B cell (primary cell): ENCODE results near the gene GPR4. TPM values are rescaled to one million over a fixed set of nuclear protein-coding genes. Genes with fewer than 3 reads are reported as not detected.
A peak's percentile ranks its signal among the peaks of the same experiment; 100 is the strongest.

Experiments used
- ATAC-seq: fragments of 200-7000 bp; cut with Tn5 transposase; one replicate; pipeline ENCODE4 v1.10.0; 2021; ENCODE audit warnings: low read depth, mild to moderate bottlenecking, moderate number of reproducible peaks, moderate library complexity
- CTCF ChIA-PET: fragments of 350-600 bp; sonication (Branson Sonifier 250); formaldehyde crosslinking; loops from one replicate; lab custom pipeline; 2021; ENCODE audit warnings: antibody characterized with exemption, inconsistent platforms; lab: Charles Lee
- POLR2A ChIA-PET: fragments of 350-600 bp; sonication (Branson Sonifier 250); formaldehyde crosslinking; loops from one replicate; lab custom pipeline; 2021; ENCODE audit warnings: antibody characterized with exemption; lab: Charles Lee
- DNase-seq: peaks from one replicate; pipeline ENCODE4 v3.0.0; 2013
- H2AFZ ChIP-seq: 2 replicates; pipeline ENCODE4 v1.6.1; 2012; ENCODE audit warnings: mild to moderate bottlenecking, low read depth, low read length; ENCODE audit not compliant: insufficient read depth, poor library complexity, severe bottlenecking
- H3K27ac ChIP-seq, 2 donors: 1 replicate in 1 of 2; 2 replicates in 1 of 2; pipeline ENCODE4 v1.5.1; 2012 to 2013; ENCODE audit warnings: low read length in 2 of 2, mild to moderate bottlenecking in 2 of 2, moderate library complexity in 1 of 2
- H3K27me3 ChIP-seq, 4 experiments: fragments of 200-600 bp in 1 of 4; sonication (generic) in 1 of 4; replicated peaks in 1 of 4; 1 replicate in 2 of 4; 2 replicates in 2 of 4; pipeline versions ENCODE4 v1.6.1 to v1.7.0; 2013 to 2016; ENCODE audit warnings: low read length in 3 of 4, mild to moderate bottlenecking in 2 of 4, mixed read lengths in 1 of 4, moderate library complexity in 1 of 4; ENCODE audit not compliant: insufficient read depth in 4 of 4, control insufficient read depth in 3 of 4; ENCODE audit errors: control extremely low read depth in 1 of 4
- H3K36me3 ChIP-seq, 2 experiments: replicated peaks in 1 of 2; 1 replicate in 1 of 2; 2 replicates in 1 of 2; pipeline versions ENCODE4 v1.6.1 to v1.7.1; 2013; ENCODE audit warnings: low read length in 1 of 2; ENCODE audit not compliant: insufficient read depth in 2 of 2, control insufficient read depth in 1 of 2; ENCODE audit errors: control extremely low read depth in 1 of 2, extremely low read depth in 1 of 2
- H3K4me1 ChIP-seq, 2 donors: fragments of 200-600 bp in 1 of 2; sonication (generic) in 1 of 2; 1 replicate in 1 of 2; 2 replicates in 1 of 2; pipeline versions ENCODE4 v1.5.1 to v1.6.1; 2013 to 2017; ENCODE audit warnings: low read length in 2 of 2; ENCODE audit not compliant: control insufficient read depth in 2 of 2, insufficient read depth in 2 of 2
- H3K4me2 ChIP-seq: replicated peaks from 2 replicates; pipeline ENCODE3; 2012; ENCODE audit warnings: mild to moderate bottlenecking, low read depth, low read length; ENCODE audit not compliant: poor library complexity, severe bottlenecking
- H3K4me3 ChIP-seq, 5 experiments: fragments of 200-600 bp in 1 of 5; sonication (generic) in 1 of 5; 1 replicate in 3 of 5; 2 replicates in 2 of 5; pipeline versions ENCODE4 v1.5.1 to v1.7.0; 2011 to 2016; ENCODE audit warnings: low read length in 4 of 5, mild to moderate bottlenecking in 4 of 5, low read depth in 2 of 5, control low read depth in 1 of 5, moderate library complexity in 1 of 5; ENCODE audit not compliant: insufficient read depth in 1 of 5; ENCODE audit errors: control extremely low read depth in 1 of 5, extremely low read depth in 1 of 5
- H3K79me2 ChIP-seq: fragments of 200-600 bp; sonication (generic); one replicate; pipeline ENCODE4 v1.6.0; 2016; ENCODE audit warnings: low read length; ENCODE audit not compliant: control insufficient read depth, insufficient read depth
- H3K9ac ChIP-seq: fragments of 200-600 bp; sonication (generic); 2 replicates; pipeline ENCODE4 v1.6.1; 2017; ENCODE audit warnings: mild to moderate bottlenecking, low read length, moderate library complexity
- H3K9me3 ChIP-seq, 3 donors: one replicate each; pipeline versions ENCODE4 v1.6.1 to v1.7.1; 2013; ENCODE audit warnings: low read length in 2 of 3; ENCODE audit not compliant: control insufficient read depth in 2 of 3, insufficient read depth in 1 of 3; ENCODE audit errors: control extremely low read depth in 1 of 3
- H4K20me1 ChIP-seq: 2 replicates; pipeline ENCODE4 v1.6.0; 2012; ENCODE audit warnings: mild to moderate bottlenecking, low read length; ENCODE audit not compliant: insufficient read depth, control insufficient read depth, poor library complexity, severe bottlenecking
- H3K27ac Mint-ChIP-seq: one replicate; pipeline ENCODE4 v1.8.0; 2021; ENCODE audit warnings: mixed read lengths
- H3K27me3 Mint-ChIP-seq: one replicate; pipeline ENCODE4 v1.8.0; 2021; ENCODE audit warnings: mixed read lengths
- H3K4me1 Mint-ChIP-seq: one replicate; pipeline ENCODE4 v1.8.0; 2021; ENCODE audit warnings: mixed read lengths
- H3K4me3 Mint-ChIP-seq: one replicate; pipeline ENCODE4 v1.8.0; 2021; ENCODE audit warnings: mixed read lengths
- H3K9me3 Mint-ChIP-seq: one replicate; pipeline ENCODE4 v1.8.0; 2022; ENCODE audit warnings: mixed read lengths; ENCODE audit not compliant: insufficient read depth
- CTCF ChIP-seq: fragments of 200-600 bp; IDR thresholded peaks from one replicate; pipeline ENCODE4 v1.8.0; 2022; ENCODE audit warnings: antibody characterized with exemption, mild to moderate bottlenecking
- EZH2 ChIP-seq: IDR thresholded peaks from 2 replicates; pipeline ENCODE4 v1.6.1; 2012; ENCODE audit warnings: borderline replicate concordance, low read depth, mild to moderate bottlenecking, moderate library complexity, low read length; ENCODE audit not compliant: insufficient read depth, poor library complexity, severe bottlenecking
- WGBS: methylation state at CpG from one replicate; pipeline ENCODE4 v1.1.5; 2013; ENCODE audit warnings: missing lambda C conversion rate; ENCODE audit not compliant: insufficient coverage; 5-methylcytosine and 5-hydroxymethylcytosine counted together
- intact Hi-C: fragments of 100-400 bp; cut with micrococcal nuclease; formaldehyde crosslinking; loops from one replicate; pipeline ENCODE4 v1.10.0; 2022
- polyA plus RNA-seq: library from polyadenylated mRNA; depleted of rRNA; stranded (reverse); fragments of >200 nt; gene quantifications from 2 replicates; pipeline ENCODE4 v1.2.3, GENCODE V29; 2012
- total RNA-seq, 2 donors: library from RNA; stranded (reverse); fragments of 120-200 nt in 1 of 2; gene quantifications; 1 replicate in 1 of 2; 2 replicates in 1 of 2; pipeline versions ENCODE4 v1.2.3 to v1.2.4, GENCODE V29; 2013 to 2022

GPR4 gene
- total and polyA plus RNA-seq, 2 donors (not counting 1 experiment from before 2014, with no cell fraction given) = not detected

GRCh38 chr19:45584332-45585157 lies 17.5 kb downstream of the GPR4 start, which contains the start of gene OPA3:
TSS of gene OPA3 (minus strand) at chr19:45584802. CDS start at chr19:45584764, 38 bp downstream.
- Histone ChIP-seq H3K4me2 (peak within 1 kb of the TSS; percentile 83), H3K9me3 (no peaks in the 10 kb centered on the region), H3K79me2 (peaks cover 32% of the 10 kb centered on the region), H3K4me1 (peaks cover 10 to 15% of the 10 kb centered on the region in 2 donors), H3K4me3 (peak within 1 kb of the TSS; percentile 62 to 98 (median 82)), H4K20me1 (no peaks in the 10 kb centered on the region), H3K9ac (peak within 1 kb of the TSS; percentile 97), H2AFZ (peak within 1 kb of the TSS; percentile 83), H3K27me3 (no peaks in the 10 kb centered on the region), H3K36me3 (no peaks in the 10 kb centered on the region), H3K27ac (peak within 1 kb of the TSS; percentile 97 to 98)
- Mint-ChIP-seq H3K4me1 (peaks cover 21% of the 10 kb centered on the region), H3K27me3 (peaks cover 5% of the 10 kb centered on the region), H3K9me3 (no peaks in the 10 kb centered on the region), H3K4me3 (peak within 1 kb of the TSS; percentile 85), H3K27ac (peak within 1 kb of the TSS; percentile 99)
- ChIA-PET CTCF (interaction anchor here (0.7 to 1.3 kb wide), 4 partner anchors 57 to 145 kb away, joined by 3 to 6 read pairs (median 4); no protein-coding TSS in a partner anchor), POLR2A (interaction anchor here (0.5 to 1.4 kb wide), 5 partner anchors 58 to 181 kb away, joined by 3 to 6 read pairs (median 4); no protein-coding TSS in a partner anchor)
- peak; percentile 100 for DNase-seq
- TF ChIP-seq CTCF (no peak), EZH2 (no peak)
- 0% methylated on average over 48 of the region's 63 CpGs for WGBS
- intact Hi-C loops = loop anchor here (1.0 kb wide), 9 partner anchors 58 to 302 kb away; partner anchors contain the start of genes IRF2BP1, PPP1R13L, QPCTL and RTN2
- ATAC-seq = peak; percentile 87

GRCh38 chr19:45581576-45581975 lies 20.4 kb downstream of the GPR4 start:
- peak overlapping the region; percentile 34 for H3K4me3 Mint-ChIP-seq
- intact Hi-C loops = no loop called here
- CTCF ChIA-PET = no interaction called here

More at GRCh38 chr19:45581576-45581975, 20.4 kb downstream of the GPR4 start:
- Histone ChIP-seq H3K27me3 (no peaks in the 10 kb centered on the region), H2AFZ (no peak overlapping the region), H3K4me3 (no peak overlapping the region), H3K4me1 (peaks cover 10 to 15% of the 10 kb centered on the region in 2 donors), H3K4me2 (no peak overlapping the region), H4K20me1 (no peaks in the 10 kb centered on the region), H3K79me2 (peaks cover 40% of the 10 kb centered on the region), H3K9ac (no peak overlapping the region), H3K27ac (no peak overlapping the region), H3K9me3 (no peaks in the 10 kb centered on the region), H3K36me3 (no peaks in the 10 kb centered on the region)
- Mint-ChIP-seq H3K4me1 (peaks cover 21% of the 10 kb centered on the region), H3K27ac (no peak overlapping the region), H3K9me3 (no peaks in the 10 kb centered on the region), H3K27me3 (no peaks in the 10 kb centered on the region)
- DNase-seq (no peak), ATAC-seq (no peak)
- POLR2A ChIA-PET = no interaction called here
- TF ChIP-seq CTCF = no peak
- TF ChIP-seq EZH2 = no peak
- WGBS = 100% methylated on average over 5 of the region's 7 CpGs
